CD4-positive, alpha-beta T cell treated with Interleukin-15 for 1 hour (primary cell): ENCODE measurements around the gene SPACDR.
A peak's percentile ranks its signal among the peaks of the same experiment; 100 is the strongest.

Experiments
- DNase-seq: peaks from one replicate; pipeline ENCODE4 v3.0.0-alpha.2; 2020

The SPACDR gene

DNA sequence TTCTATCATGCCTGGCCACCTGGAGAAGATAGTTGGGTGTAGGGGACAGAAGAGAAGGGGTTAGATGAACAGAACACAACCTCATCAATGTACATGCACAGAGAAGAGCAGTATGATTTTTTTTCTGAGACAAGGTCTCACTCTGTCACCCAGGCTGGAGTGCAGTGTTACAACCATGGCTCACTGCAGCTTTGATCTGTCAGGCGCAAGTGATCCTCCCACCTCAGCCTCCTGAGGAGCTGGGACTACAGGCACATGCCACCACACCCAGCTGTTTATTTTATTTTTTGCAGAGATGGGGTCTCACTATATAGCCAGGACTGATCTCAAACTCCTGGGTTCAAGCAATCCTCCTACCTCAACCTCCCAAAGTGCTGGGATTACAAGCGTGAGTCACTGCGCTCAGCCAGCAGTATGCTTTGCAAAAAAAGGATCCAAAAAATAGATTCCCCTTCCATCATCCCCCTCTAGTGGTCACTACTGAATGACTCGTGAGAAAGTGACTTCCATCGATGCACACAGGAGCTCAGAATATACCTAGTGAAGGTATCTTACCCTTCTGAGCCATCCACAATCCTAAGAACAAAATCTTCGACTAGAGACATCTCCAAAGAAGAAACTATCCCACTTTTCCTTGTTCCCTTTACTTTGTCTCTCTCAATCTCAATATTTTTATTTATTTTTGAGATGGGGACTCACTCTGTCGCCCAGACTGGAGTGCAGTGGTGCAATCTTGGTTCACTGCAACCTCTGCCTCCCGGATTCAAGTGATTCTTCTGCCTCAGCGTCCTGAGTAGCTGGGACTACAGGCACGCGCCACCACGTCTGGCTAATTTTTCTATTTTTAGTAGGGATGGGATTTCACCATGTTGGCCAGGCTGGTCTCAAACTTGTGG lies 56.5 kb downstream of the SPACDR start:
- peak; percentile 47 for DNase-seq

GRCh38 chr7:100406767-100407166 lies 57.3 kb downstream of the SPACDR start:
- DNase-seq, result no peak
